ENCODE data around the gene TBRG4.

The TBRG4 gene

GRCh38 chr7:45087301-45088145, 24.0 kb downstream of the TBRG4 start:
- no peak for DNase-seq

- no peak for DNase-seq
These were observed 25.0 kb downstream of the TBRG4 start for GRCh38 chr7:45086331-45087065.

DNA sequence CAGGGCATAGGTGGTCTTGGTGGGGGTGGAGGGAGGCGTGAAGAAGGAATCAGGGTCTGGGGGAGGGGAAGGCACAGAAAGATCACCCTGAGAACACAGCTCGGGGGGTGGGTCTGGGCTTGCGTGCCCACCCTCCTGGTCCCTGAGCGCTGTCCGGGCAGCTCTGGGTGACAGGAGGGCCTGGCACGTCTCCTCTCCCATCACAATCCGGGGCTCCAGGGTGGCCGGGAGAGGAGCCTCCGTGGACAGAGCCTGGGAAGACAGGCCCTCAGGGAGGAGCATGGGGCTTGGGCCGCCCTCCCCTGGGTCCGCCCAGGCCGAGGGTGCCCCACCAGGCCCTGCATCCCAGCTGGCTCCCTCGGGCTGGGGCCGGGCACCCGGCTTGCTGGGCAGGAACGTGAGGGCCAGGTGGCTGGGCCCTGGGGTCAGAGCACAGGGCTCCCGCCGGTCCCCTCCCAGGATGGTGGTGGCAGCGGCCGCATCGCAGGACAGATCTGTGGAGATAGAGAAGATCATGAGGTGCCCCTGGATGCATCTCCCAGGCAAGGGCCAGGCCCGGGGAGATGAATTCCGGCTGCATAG, 25.8 kb downstream of the TBRG4 start:
- DNase-seq: no peak

DNA sequence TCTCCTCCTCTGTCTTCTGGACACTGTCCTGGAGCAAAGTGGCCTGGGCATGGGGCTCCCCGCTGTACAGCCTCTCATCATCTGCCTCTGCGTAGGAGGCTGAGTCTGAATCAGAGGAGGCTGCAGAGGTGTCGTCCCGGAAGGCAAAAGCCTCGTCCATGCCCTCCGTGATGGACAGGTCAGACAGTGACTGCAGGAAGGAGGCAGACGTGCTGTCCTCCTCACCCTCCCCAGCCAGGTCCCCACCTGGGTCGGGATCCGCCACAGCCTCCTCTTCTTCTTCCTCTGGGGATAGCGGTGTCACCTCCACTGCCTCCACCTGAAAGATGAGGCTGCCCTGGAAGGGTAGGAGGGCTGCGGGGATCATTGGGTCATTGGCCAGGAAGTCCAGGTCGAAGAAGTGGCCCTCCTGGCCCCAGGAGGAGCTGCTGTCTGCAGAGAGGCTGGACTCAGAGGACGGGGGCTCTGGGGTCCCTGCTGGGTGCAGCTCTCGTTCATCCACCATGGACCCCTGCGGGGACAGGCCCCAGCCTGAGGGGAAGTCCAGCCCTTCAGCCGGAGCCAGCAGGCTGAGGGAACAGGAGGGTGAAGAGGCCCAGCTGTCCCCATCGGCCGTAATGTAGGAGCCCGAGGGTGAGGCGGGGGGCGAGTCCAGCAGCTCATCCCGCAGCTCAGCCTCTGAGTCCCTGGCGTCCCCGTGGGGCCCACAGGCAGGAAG, 26.4 kb downstream of the TBRG4 start:
- no peak for DNase-seq

DNA sequence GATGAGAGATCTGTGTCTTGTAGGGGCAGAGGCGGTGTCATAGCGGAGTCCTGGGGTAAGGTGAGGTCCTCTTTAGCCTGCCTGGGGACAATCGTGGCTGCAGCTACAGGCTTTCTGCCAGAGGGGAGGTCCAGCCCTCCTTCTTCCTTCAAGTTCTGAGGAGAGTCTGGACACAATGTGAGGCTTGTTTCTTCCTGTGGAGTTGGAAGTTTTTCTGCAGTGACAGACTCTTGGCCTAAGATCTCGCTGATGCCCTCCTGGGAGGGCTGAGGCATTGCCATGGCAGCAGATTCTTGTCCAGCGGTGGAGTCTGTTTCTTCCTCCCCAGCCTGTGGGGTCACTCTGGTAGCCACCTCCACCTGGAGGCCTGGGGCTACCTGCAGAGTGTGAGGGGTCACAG, 27.2 kb downstream of the TBRG4 start:
- no peak for DNase-seq

DNA sequence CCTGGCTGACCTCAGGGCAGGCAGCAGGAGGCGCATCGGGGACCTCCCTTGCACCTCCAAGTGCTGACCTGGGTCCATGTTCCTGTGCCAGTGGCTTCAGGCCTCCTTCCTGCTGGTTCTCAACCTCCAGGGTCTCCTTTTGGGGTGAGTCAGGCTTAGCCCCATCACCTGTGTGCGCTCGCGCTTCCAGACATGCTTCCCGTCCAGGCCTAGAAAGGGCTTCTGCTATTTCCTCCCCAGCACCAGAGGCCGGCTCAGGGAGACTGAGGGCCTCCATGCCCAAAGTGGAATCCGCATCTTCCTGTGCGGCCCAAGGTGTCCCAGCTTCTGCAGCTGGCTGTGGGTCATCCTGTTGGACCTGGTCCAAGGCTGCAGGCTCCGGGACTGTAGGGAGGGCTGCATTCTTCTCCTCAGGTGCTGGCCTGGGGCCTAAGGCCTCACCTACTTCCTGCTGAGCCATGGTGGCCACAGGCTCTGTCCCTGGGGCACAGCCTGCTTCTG, 28.6 kb downstream of the TBRG4 start:
- DNase-seq: no peak

GRCh38 chr7:45082031-45082830, 29.3 kb downstream of the TBRG4 start:
- no peak for DNase-seq

DNA sequence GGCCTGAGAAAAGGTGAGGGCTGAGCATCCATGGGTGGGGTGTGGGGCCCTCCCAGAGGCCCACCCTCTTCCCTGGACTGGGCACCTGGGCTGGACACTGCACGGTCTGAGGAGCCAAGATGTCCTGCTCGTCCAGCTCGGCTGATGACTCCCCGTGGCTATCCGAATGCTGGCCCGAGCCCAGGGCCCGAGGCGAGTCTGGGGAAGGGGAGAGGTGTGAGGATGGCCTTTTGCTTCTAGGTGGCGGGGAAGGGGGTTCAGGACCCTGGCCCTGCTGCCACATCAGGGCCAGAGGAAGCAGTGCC, 29.9 kb downstream of the TBRG4 start:
- DNase-seq: no peak

DNA sequence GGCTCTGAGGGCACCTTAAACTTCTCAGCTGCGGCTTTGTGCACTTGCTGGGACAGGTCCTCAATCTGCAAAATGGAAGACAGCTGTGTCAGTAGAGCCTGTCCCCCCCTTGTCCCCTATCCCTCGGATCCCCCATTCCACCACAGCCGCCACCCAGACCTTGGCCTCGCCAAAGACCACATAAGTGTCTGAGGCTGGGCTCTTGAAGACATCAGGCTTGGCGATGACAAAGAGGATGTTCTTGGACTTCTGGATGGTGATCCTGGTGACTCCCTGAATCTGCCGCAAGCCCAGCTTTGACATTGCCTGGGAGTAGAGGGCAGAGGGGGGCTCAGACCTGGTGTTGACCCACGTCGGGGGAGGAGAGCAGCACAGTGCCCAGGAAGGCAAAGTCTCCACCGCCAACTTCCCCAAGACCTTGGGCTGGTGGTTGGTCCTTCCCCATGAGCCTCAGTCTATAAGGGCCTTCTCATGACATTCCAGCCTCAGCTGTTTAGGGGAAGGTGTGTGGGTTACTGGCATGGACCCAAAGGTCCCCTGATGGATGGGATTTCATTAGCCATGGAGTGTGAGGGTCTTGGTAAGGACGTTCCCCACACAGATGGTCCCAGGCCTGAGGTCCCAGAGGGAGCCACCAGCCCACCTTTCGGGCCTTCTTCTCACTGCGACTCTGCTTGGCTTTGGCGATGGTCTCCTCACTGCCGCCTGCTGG, 30.4 kb downstream of the TBRG4 start:
- DNase-seq: no peak

GRCh38 chr7:45080265-45080957, 31.1 kb downstream of the TBRG4 start:
- no peak for DNase-seq

DNA sequence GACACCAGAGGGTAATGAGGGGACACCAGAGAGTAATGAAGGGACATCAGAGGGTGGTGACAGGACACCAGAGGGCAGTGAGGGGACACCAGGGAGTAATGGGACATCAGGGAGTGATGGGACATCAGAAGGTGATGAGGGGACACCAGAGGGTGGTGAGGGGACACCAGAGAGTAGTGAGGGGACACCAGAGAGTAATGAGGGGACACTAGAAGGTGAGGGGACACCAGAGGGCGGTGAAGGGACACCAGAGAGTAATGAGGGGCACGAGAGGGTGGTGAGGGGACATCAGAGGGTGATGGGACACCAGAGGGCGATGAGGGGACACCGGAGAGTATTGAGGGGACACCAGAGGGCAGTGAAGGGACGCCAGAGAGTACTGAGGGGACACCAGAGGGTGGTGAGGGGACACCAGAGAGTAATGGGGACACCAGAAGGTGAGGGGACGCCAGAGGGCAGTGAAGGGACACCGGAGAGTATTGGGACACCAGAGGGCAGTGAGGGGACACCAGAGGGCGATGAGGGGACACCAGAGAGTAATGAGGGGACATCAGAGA, 33.3 kb downstream of the TBRG4 start:
- DNase-seq: no peak

GRCh38 chr7:45077579-45077978, 33.9 kb downstream of the TBRG4 start:
- DNase-seq: no peak

- no peak for DNase-seq
These were observed 34.6 kb downstream of the TBRG4 start for GRCh38 chr7:45076946-45077345.

DNA sequence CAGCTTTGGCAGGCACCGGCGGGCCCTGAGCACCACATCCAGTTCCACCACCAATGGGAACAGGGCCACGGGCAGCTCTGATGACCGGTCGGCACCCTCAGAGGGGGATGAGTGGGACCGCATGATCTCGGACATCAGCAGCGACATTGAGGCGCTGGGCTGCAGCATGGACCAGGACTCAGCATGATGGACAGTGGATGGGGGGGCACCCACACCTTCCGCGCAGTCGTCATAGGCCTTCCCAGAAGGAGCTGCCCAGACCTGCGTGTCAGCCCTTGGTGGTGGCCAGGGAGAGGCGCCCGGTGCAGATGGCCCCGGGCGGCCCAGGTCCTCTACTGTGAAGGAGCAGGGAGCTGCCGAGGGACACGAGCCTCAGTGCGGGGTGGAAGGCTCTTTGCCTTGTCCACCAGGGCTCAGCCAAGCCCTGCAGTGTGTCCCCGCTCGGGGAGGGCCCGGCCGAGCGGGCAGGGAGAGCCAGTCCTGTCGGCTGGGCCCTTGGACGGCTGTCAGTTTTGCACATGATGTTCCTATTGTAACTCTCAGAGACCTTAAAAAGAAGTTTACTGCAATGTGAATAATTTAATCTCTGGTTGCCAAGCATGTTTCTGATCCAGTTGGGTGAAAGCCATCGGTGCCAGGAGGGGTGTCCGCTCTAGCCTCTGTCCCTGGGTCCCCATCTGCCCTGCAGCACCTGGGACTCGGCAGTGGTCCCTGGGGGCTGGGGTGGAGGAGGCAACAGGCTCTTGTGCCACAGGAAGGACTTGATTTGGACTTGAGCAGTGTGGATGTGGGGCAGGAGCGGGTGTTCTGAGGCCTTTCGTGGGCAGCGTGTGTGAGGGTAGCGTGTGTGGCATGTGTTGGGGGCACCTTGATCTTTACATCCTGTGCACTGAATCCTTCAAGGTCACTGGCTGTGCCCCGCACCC, 35.4 kb downstream of the TBRG4 start:
- DNase-seq: no peak

GRCh38 chr7:45075355-45075644, 36.2 kb downstream of the TBRG4 start:
- DNase-seq: no peak

- DNase-seq: no peak
These were observed 36.8 kb downstream of the TBRG4 start for GRCh38 chr7:45074528-45075354.

DNA sequence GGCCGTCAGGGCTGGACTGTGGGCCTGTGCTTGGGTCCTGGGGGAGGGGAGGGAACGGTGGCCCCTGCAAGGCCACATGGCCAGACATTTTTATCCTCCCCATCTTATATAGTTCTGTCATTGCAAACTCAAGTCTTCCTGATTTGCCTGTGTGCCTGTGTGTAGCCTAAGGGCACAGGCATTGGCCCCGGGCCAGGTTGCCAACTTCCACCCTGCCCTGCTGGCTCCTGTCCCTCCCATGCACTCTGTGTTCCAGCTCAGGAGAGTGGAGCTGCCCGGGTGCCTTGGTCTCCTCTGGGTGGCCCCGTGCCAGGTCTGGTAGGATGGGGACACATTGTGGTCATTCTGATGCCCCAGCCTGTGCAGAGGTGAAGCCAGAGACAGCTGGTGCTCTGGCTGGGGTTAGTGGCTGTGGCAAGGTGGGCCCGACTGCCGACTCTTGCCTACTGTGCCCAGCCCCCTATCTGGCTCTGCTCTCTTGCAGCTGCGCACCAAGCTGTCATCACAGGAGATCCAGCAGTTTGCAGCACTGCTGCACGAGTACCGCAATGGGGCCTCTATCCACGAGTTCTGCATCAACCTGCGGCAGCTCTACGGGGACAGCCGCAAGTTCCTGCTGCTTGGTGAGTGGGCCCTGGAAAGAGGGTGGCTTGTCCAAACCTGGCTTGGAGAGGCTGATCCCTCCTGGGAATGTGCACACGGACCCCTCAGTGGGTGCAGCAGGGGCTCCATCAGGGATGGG, 37.5 kb downstream of the TBRG4 start:
- no peak for DNase-seq

Measured in NCI-H2029 (cell line).